GM23338 (cell line): ENCODE measurements around the gene GATAD2A. TPM values are rescaled to one million over a fixed set of nuclear protein-coding genes. Genes with fewer than 3 reads are reported as not detected.

Experiments used
- ATAC-seq: fragments of 200-7000 bp; cut with Tn5 transposase; 3 replicates; pipeline ENCODE4 v1.9.1; 2020
- DNase-seq: peaks from one replicate; pipeline ENCODE4 v3.0.0-alpha.2; 2015; ENCODE audit warnings: low spot score
- H2AFZ ChIP-seq: fragments of 200-600 bp; sonication (generic); 2 replicates; pipeline ENCODE4 v1.8.0; 2016; ENCODE audit warnings: antibody characterized with exemption, mild to moderate bottlenecking, moderate library complexity
- H3F3A ChIP-seq: fragments of 200-600 bp; sonication (generic); replicated peaks from 2 replicates; pipeline ENCODE4 v1.8.0; 2017; ENCODE audit warnings: antibody characterized with exemption, mixed run types, low read depth
- H3K27ac ChIP-seq: fragments of 200-600 bp; sonication (generic); 2 replicates; pipeline ENCODE4 v1.6.1; 2016; ENCODE audit warnings: low read depth
- H3K27me3 ChIP-seq: fragments of 200-600 bp; sonication (generic); 2 replicates; pipeline ENCODE4 v1.8.0; 2016; ENCODE audit warnings: mild to moderate bottlenecking, mixed run types, moderate library complexity; ENCODE audit not compliant: insufficient read depth
- H3K36me3 ChIP-seq: fragments of 200-600 bp; sonication (generic); 2 replicates; pipeline ENCODE4 v1.8.0; 2016; ENCODE audit warnings: mild to moderate bottlenecking; ENCODE audit not compliant: insufficient read depth
- H3K4me1 ChIP-seq: fragments of 200-600 bp; sonication (generic); 2 replicates; pipeline ENCODE4 v1.8.0; 2016; ENCODE audit warnings: mild to moderate bottlenecking, moderate library complexity; ENCODE audit not compliant: insufficient read depth
- H3K4me2 ChIP-seq: fragments of 200-600 bp; sonication (generic); 2 replicates; pipeline ENCODE4 v1.7.1; 2017; ENCODE audit warnings: mixed run types
- H3K4me3 ChIP-seq: fragments of 200-600 bp; sonication (generic); 2 replicates; pipeline ENCODE4 v1.6.1; 2016; ENCODE audit warnings: mixed run types
- H3K79me2 ChIP-seq: fragments of 200-600 bp; sonication (generic); replicated peaks from 2 replicates; pipeline ENCODE4 v1.8.0; 2017; ENCODE audit warnings: mild to moderate bottlenecking; ENCODE audit not compliant: insufficient read depth
- H3K9me2 ChIP-seq: fragments of 200-600 bp; sonication (generic); 2 replicates; pipeline ENCODE4 v1.8.0; 2017; ENCODE audit not compliant: insufficient read depth
- H4K20me1 ChIP-seq: fragments of 200-600 bp; sonication (generic); replicated peaks from 2 replicates; pipeline ENCODE4 v1.8.0; 2017; ENCODE audit warnings: mild to moderate bottlenecking; ENCODE audit not compliant: insufficient read depth
- H3K27ac Mint-ChIP-seq: 2 replicates; pipeline ENCODE4 v1.8.0; 2020; ENCODE audit warnings: inconsistent platforms, mild to moderate bottlenecking, moderate library complexity, mixed read lengths
- H3K27me3 Mint-ChIP-seq: 3 replicates; pipeline ENCODE4 v1.8.0; 2022; ENCODE audit warnings: low read depth, mild to moderate bottlenecking, moderate library complexity, mixed read lengths, inconsistent platforms; ENCODE audit not compliant: insufficient read depth, poor library complexity
- H3K36me3 Mint-ChIP-seq: 3 replicates; pipeline ENCODE4 v1.8.0; 2021; ENCODE audit warnings: low read depth, mild to moderate bottlenecking, inconsistent platforms, moderate library complexity, mixed read lengths
- H3K4me1 Mint-ChIP-seq: 3 replicates; pipeline ENCODE4 v1.8.0; 2020; ENCODE audit warnings: mild to moderate bottlenecking, inconsistent platforms, mixed read lengths
- H3K4me3 Mint-ChIP-seq: 3 replicates; pipeline ENCODE4 v1.8.0; 2021; ENCODE audit warnings: moderate library complexity, mild to moderate bottlenecking, inconsistent platforms, mixed read lengths
- H3K9me3 Mint-ChIP-seq: 3 replicates; pipeline ENCODE4 v1.8.0; 2020; ENCODE audit warnings: moderate library complexity, mild to moderate bottlenecking, inconsistent platforms, mixed read lengths
- CREB1 ChIP-seq: fragments of 250-450 bp; sonication (Bioruptor Pico); IDR thresholded peaks from 2 replicates; pipeline ENCODE4 v1.5.0; 2020; ENCODE audit warnings: low read depth, mild to moderate bottlenecking, moderate library complexity
- EZH2 ChIP-seq: fragments of 200-600 bp; sonication (generic); IDR thresholded peaks from one replicate; pipeline ENCODE4 v1.8.0; 2017; ENCODE audit warnings: antibody characterized with exemption, mild to moderate bottlenecking, low read depth; ENCODE audit not compliant: unreplicated experiment
- JUNB ChIP-seq: IDR thresholded peaks from one replicate; pipeline ENCODE4 v1.6.1; 2016; ENCODE audit warnings: antibody characterized with exemption; ENCODE audit not compliant: unreplicated experiment
- NANOG ChIP-seq: IDR thresholded peaks from 2 replicates; pipeline ENCODE4 v1.6.1; 2016; ENCODE audit warnings: antibody characterized with exemption, borderline replicate concordance
- POLR2AphosphoS5 ChIP-seq: IDR thresholded peaks from 2 replicates; pipeline ENCODE4 v1.6.1; 2016; ENCODE audit warnings: antibody characterized with exemption, low read depth
- STAT1 ChIP-seq: IDR thresholded peaks from one replicate; pipeline ENCODE4 v1.6.1; 2016; ENCODE audit warnings: antibody characterized with exemption; ENCODE audit not compliant: unreplicated experiment
- ZNF114 ChIP-seq: fragments of 250-450 bp; sonication (Bioruptor Pico); IDR thresholded peaks from 2 replicates; pipeline ENCODE4 v1.5.0; 2020; ENCODE audit warnings: mild to moderate bottlenecking, moderate library complexity
- polyA plus RNA-seq: library from polyadenylated mRNA; unstranded; fragments of >200 nt; fragmentation: Nextera tagmentation; extraction: Ambion mirVana; gene quantifications from 2 replicates; pipeline ENCODE4 v1.2.1, GENCODE V29; 2016
- total RNA-seq: library from RNA; depleted of rRNA; stranded (reverse); fragments of >200 nt; shearing (Covaris generic); gene quantifications from 2 replicates; pipeline ENCODE4 v1.2.3, GENCODE V29; 2014
- TF ChIP-seq, protein P1 (sequence below): IDR thresholded peaks from one replicate; pipeline ENCODE4 v1.6.1; 2018; ENCODE audit warnings: antibody characterized with exemption; ENCODE audit not compliant: unreplicated experiment
- TF ChIP-seq, protein P2 (sequence below): fragments of 250-450 bp; sonication (Bioruptor Pico); IDR thresholded peaks from 2 replicates; pipeline ENCODE4 v1.5.0; 2020; ENCODE audit warnings: mild to moderate bottlenecking, moderate library complexity
- TF ChIP-seq, protein P3 (sequence below), 2 experiments: fragments of 200-600 bp in 1 of 2; sonication (generic) in 1 of 2; conservative IDR thresholded peaks; 2 replicates each; pipeline versions ENCODE4 v1.5.1 to v1.6.1; 2016 to 2017; ENCODE audit warnings: antibody characterized with exemption in 2 of 2, low read depth in 2 of 2, mild to moderate bottlenecking in 2 of 2, moderate library complexity in 1 of 2

GATAD2A gene
- total and polyA plus RNA-seq, 2 experiments from 2014 or later: 40.0 to 151 TPM

DNA sequence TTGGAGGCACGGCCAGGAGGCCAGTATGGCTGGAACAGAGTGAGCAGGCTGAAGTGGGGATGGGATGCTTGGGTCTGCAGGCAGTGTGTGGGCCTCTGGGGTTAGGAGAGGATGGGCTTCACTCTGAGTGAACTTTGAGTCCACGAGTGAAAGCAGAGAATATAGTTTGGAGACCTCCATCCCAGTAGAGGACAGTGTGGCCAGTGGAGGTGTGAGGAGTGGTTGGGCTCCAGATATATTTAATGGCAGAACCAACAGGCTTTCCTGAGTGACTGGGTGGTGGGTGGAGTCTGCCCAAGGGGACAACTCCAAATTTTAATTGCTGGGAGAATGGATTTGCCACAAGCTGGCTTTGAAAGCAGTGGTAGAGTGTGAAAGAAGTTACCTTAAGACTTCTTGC is 27.3 kb downstream of the GATAD2A start:
- Histone ChIP-seq H3K27ac (peak overlapping the region; percentile 71), H3K79me2 (peaks cover 100% of the 10 kb centered on the region), H3K4me2 (no peak overlapping the region), H3K4me3 (no peak overlapping the region), H3K36me3 (no peaks in the 10 kb centered on the region), H4K20me1 (peaks cover 93% of the 10 kb centered on the region), H3K9me2 (no peaks in the 10 kb centered on the region), H3K4me1 (peaks cover 20% of the 10 kb centered on the region; the same call in 1 of the 2 replicates), H2AFZ (no peak overlapping the region), H3F3A (0 out of 2 replicates have a peak, but pooled peaks cover 4% of the 10 kb centered on the region), H3K27me3 (no peaks in the 10 kb centered on the region)
- no peak for TF ChIP-seq EZH2
- no peaks in the 10 kb centered on the region for H3K9me3 Mint-ChIP-seq
- DNase-seq (no peak), ATAC-seq (no peak)
- H3K4me1 Mint-ChIP-seq: peaks cover 42% of the 10 kb centered on the region
- H3K4me3 Mint-ChIP-seq: no peak overlapping the region; the same call in 2 of the 3 replicates
- peak overlapping the region; percentile 30; the same call in 1 of the 2 replicates for H3K27ac Mint-ChIP-seq
- H3K27me3 Mint-ChIP-seq: peaks cover 9% of the 10 kb centered on the region
- peaks cover 8% of the 10 kb centered on the region; the same call in 1 of the 3 replicates for H3K36me3 Mint-ChIP-seq

DNA sequence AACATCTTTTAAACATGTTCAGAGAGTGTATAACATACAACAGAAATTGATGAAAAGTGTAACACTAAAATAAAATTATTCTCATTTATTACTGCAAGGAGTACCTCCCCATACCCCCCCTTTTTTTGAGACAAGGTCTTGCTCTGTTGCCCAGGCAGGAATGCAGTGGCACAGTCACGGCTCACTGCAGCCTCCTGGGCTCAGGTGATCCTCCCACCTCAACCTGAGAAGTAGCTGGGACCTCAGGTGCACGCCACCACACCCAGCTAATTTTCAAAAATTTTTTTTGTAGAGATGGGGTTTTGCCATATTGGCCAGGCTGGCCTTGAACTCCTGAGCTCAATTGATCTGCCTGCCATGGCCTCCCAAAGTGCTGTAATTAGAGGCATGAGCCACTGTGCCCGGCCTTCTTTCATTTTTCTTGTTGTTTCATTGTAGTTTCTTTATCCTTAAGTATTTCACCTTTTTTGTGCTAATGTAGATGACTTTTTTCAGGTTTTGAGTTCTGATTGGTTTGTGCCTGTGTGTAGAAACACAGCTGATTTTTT is 28.3 kb downstream of the GATAD2A start:
- Histone ChIP-seq H3K79me2 (peaks cover 100% of the 10 kb centered on the region), H3K36me3 (no peaks in the 10 kb centered on the region), H3F3A (peaks cover 1% of the 10 kb centered on the region; the same call in 1 of the 2 replicates), H3K9me2 (no peaks in the 10 kb centered on the region), H3K27ac (peak overlapping the region; percentile 66; the same call in 1 of the 2 replicates), H4K20me1 (peaks cover 96% of the 10 kb centered on the region), H3K4me1 (peaks cover 13% of the 10 kb centered on the region; the same call in 1 of the 2 replicates), H3K4me3 (no peak overlapping the region), H3K4me2 (no peak overlapping the region), H2AFZ (no peak overlapping the region), H3K27me3 (no peaks in the 10 kb centered on the region)
- no peak overlapping the region for H3K27ac Mint-ChIP-seq
- peaks cover 4% of the 10 kb centered on the region; the same call in 1 of the 3 replicates for H3K36me3 Mint-ChIP-seq
- no peaks in the 10 kb centered on the region for H3K9me3 Mint-ChIP-seq
- no peak overlapping the region for H3K4me3 Mint-ChIP-seq
- H3K27me3 Mint-ChIP-seq: peaks cover 7% of the 10 kb centered on the region
- ATAC-seq: no peak
- DNase-seq: no peak
- peaks cover 34% of the 10 kb centered on the region for H3K4me1 Mint-ChIP-seq
- no peak for TF ChIP-seq JUNB
- TF ChIP-seq STAT1: no peak
- TF ChIP-seq, protein P1, sequence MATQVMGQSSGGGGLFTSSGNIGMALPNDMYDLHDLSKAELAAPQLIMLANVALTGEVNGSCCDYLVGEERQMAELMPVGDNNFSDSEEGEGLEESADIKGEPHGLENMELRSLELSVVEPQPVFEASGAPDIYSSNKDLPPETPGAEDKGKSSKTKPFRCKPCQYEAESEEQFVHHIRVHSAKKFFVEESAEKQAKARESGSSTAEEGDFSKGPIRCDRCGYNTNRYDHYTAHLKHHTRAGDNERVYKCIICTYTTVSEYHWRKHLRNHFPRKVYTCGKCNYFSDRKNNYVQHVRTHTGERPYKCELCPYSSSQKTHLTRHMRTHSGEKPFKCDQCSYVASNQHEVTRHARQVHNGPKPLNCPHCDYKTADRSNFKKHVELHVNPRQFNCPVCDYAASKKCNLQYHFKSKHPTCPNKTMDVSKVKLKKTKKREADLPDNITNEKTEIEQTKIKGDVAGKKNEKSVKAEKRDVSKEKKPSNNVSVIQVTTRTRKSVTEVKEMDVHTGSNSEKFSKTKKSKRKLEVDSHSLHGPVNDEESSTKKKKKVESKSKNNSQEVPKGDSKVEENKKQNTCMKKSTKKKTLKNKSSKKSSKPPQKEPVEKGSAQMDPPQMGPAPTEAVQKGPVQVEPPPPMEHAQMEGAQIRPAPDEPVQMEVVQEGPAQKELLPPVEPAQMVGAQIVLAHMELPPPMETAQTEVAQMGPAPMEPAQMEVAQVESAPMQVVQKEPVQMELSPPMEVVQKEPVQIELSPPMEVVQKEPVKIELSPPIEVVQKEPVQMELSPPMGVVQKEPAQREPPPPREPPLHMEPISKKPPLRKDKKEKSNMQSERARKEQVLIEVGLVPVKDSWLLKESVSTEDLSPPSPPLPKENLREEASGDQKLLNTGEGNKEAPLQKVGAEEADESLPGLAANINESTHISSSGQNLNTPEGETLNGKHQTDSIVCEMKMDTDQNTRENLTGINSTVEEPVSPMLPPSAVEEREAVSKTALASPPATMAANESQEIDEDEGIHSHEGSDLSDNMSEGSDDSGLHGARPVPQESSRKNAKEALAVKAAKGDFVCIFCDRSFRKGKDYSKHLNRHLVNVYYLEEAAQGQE: no peak
- TF ChIP-seq POLR2AphosphoS5: no peak
- TF ChIP-seq CREB1 (CRISPR knock-in tag): no peak
- TF ChIP-seq EZH2: no peak
- no peak for TF ChIP-seq ZNF114 (CRISPR knock-in tag)
- TF ChIP-seq NANOG: no peak
- TF ChIP-seq, protein P2, sequence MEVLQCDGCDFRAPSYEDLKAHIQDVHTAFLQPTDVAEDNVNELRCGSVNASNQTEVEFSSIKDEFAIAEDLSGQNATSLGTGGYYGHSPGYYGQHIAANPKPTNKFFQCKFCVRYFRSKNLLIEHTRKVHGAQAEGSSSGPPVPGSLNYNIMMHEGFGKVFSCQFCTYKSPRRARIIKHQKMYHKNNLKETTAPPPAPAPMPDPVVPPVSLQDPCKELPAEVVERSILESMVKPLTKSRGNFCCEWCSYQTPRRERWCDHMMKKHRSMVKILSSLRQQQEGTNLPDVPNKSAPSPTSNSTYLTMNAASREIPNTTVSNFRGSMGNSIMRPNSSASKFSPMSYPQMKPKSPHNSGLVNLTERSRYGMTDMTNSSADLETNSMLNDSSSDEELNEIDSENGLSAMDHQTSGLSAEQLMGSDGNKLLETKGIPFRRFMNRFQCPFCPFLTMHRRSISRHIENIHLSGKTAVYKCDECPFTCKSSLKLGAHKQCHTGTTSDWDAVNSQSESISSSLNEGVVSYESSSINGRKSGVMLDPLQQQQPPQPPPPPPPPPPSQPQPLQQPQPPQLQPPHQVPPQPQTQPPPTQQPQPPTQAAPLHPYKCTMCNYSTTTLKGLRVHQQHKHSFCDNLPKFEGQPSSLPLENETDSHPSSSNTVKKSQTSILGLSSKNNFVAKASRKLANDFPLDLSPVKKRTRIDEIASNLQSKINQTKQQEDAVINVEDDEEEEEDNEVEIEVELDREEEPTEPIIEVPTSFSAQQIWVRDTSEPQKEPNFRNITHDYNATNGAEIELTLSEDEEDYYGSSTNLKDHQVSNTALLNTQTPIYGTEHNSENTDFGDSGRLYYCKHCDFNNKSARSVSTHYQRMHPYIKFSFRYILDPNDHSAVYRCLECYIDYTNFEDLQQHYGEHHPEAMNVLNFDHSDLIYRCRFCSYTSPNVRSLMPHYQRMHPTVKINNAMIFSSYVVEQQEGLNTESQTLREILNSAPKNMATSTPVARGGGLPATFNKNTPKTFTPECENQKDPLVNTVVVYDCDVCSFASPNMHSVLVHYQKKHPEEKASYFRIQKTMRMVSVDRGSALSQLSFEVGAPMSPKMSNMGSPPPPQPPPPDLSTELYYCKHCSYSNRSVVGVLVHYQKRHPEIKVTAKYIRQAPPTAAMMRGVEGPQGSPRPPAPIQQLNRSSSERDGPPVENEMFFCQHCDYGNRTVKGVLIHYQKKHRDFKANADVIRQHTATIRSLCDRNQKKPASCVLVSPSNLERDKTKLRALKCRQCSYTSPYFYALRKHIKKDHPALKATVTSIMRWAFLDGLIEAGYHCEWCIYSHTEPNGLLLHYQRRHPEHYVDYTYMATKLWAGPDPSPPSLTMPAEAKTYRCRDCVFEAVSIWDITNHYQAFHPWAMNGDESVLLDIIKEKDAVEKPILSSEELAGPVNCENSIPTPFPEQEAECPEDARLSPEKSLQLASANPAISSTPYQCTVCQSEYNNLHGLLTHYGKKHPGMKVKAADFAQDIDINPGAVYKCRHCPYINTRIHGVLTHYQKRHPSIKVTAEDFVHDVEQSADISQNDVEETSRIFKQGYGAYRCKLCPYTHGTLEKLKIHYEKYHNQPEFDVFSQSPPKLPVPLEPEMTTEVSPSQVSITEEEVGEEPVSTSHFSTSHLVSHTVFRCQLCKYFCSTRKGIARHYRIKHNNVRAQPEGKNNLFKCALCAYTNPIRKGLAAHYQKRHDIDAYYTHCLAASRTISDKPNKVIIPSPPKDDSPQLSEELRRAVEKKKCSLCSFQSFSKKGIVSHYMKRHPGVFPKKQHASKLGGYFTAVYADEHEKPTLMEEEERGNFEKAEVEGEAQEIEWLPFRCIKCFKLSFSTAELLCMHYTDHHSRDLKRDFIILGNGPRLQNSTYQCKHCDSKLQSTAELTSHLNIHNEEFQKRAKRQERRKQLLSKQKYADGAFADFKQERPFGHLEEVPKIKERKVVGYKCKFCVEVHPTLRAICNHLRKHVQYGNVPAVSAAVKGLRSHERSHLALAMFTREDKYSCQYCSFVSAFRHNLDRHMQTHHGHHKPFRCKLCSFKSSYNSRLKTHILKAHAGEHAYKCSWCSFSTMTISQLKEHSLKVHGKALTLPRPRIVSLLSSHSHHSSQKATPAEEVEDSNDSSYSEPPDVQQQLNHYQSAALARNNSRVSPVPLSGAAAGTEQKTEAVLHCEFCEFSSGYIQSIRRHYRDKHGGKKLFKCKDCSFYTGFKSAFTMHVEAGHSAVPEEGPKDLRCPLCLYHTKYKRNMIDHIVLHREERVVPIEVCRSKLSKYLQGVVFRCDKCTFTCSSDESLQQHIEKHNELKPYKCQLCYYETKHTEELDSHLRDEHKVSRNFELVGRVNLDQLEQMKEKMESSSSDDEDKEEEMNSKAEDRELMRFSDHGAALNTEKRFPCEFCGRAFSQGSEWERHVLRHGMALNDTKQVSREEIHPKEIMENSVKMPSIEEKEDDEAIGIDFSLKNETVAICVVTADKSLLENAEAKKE (CRISPR knock-in tag): no peak
- TF ChIP-seq, protein P3, sequence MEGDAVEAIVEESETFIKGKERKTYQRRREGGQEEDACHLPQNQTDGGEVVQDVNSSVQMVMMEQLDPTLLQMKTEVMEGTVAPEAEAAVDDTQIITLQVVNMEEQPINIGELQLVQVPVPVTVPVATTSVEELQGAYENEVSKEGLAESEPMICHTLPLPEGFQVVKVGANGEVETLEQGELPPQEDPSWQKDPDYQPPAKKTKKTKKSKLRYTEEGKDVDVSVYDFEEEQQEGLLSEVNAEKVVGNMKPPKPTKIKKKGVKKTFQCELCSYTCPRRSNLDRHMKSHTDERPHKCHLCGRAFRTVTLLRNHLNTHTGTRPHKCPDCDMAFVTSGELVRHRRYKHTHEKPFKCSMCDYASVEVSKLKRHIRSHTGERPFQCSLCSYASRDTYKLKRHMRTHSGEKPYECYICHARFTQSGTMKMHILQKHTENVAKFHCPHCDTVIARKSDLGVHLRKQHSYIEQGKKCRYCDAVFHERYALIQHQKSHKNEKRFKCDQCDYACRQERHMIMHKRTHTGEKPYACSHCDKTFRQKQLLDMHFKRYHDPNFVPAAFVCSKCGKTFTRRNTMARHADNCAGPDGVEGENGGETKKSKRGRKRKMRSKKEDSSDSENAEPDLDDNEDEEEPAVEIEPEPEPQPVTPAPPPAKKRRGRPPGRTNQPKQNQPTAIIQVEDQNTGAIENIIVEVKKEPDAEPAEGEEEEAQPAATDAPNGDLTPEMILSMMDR (conservative IDR thresholded peaks at IDR 0.05; ENCODE audit: low read depth in 2 of 2): no peak
